AG04449 (cell line): ENCODE results near the gene TREML2.

Experiments used
- CTCF ChIA-PET: fragments of 350-600 bp; formaldehyde crosslinking; extraction: SDS; loops from one replicate; lab custom pipeline; 2021; ENCODE audit warnings: antibody characterized with exemption; lab: Yijun Ruan, JAX
- POLR2A ChIA-PET: fragments of 400-600, 350-600 bp; formaldehyde crosslinking; extraction: SDS; loops from one replicate; lab custom pipeline; 2020; ENCODE audit warnings: antibody characterized with exemption, inconsistent platforms; lab: Yijun Ruan, JAX
- DNase-seq: peaks from one replicate; pipeline ENCODE4 v3.0.0-alpha.2; 2010; ENCODE audit warnings: low read depth, low spot score
- H3K4me3 ChIP-seq: 2 replicates; pipeline ENCODE4 v1.5.1; 2011; ENCODE audit warnings: low read depth, mild to moderate bottlenecking, control low read depth, low read length
- CTCF ChIP-seq: IDR thresholded peaks from one replicate; pipeline ENCODE4 v1.5.1; 2011; ENCODE audit warnings: mild to moderate bottlenecking, moderate library complexity, low read length, control low read depth, inconsistent platforms; ENCODE audit not compliant: insufficient read depth; ENCODE audit errors: missing control alignments

The TREML2 gene

DNA sequence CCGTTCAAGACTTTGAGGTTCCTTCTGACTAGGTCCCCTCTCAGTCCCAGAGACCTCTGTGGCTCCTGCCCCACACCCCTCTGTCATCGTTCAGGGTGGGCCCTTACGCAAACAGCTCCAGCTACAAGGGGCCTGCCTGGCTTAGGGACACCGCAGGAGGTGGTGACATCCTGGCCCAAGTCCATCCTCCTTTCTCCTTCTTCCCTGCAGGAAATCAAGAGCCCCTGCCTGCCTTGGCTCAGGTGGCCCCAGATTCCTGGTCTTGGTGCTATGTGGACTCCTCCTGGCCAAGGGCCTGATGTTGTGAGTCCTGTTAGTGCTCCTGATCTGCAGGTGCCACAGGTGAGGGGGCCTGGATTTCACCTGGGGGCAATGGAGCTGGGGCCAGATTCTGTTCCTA, 35.3 kb upstream of the TREML2 start:
- DNase-seq: no peak
- no peak overlapping the region for H3K4me3 ChIP-seq
- no peak for TF ChIP-seq CTCF
- ChIA-PET POLR2A (no interaction called here), CTCF (no interaction called here)

DNA sequence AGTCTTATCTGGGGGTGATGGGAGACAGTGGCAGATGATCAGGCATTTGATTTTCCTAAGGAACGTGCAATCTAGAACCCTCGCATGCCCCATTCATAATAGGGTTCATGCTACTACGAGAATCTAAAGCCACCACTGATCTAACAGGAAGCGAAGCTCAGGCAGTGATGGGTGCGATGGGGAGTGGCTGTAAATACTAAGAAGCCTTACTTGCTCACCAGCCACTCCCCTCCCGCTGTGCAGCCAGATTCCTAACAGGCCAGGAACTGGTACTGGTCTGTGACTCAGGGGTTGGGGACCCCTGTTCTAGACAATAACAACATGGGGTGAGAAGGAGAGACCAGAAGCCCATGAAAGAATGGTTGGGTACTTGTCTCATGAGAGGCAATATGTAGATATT, 31.7 kb upstream of the TREML2 start:
- POLR2A ChIA-PET: no interaction called here
- DNase-seq: no peak
- TF ChIP-seq CTCF: no peak
- H3K4me3 ChIP-seq: no peak overlapping the region
- CTCF ChIA-PET: no interaction called here

DNA sequence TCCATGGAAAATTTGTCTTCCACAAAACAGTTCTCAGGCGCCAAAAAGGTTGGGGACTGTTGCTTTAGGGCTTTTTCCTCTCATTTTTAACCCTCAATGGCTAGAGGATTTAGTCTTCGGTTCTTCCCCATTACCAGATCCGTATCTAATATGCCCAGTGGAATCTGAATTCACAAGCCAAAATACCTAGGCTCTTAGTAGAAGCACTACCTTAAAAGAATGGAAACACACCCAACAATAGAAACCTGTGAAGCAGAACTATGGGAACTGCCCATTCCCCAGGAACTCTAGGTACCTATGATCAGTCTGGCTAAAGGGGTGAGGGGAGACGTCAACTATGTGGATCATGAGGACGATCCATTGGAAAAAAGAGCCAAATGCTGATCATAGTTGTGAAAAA, 30.3 kb upstream of the TREML2 start:
- TF ChIP-seq CTCF: no peak
- no peak overlapping the region for H3K4me3 ChIP-seq
- POLR2A ChIA-PET: no interaction called here
- CTCF ChIA-PET: no interaction called here
- DNase-seq: no peak

GRCh38 chr6:41229721-41230120, 28.8 kb upstream of the TREML2 start:
- DNase-seq: no peak
- no peak for TF ChIP-seq CTCF
- no peak overlapping the region for H3K4me3 ChIP-seq
- ChIA-PET POLR2A (no interaction called here), CTCF (no interaction called here)

DNA sequence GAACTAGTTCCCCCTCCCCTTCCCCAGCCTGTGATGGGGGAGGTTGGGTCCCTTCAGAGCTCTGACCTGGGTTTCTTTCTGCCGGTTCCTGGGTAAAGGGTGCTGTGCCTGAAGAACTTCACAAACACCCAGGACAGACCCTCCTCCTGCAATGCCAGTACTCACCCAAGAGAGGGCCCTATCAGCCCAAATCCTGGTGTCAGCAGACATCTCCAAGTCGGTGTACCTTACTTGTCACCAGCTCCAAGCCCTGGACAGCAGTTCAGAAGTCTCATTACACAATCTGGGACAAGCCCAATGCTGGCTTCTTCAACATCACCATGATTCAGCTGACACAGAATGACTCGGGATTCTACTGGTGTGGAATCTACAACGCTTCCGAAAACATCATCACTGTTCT, 27.7 kb upstream of the TREML2 start:
- DNase-seq: no peak
- no peak for TF ChIP-seq CTCF
- POLR2A ChIA-PET: no interaction called here
- no peak overlapping the region for H3K4me3 ChIP-seq
- CTCF ChIA-PET: no interaction called here

DNA sequence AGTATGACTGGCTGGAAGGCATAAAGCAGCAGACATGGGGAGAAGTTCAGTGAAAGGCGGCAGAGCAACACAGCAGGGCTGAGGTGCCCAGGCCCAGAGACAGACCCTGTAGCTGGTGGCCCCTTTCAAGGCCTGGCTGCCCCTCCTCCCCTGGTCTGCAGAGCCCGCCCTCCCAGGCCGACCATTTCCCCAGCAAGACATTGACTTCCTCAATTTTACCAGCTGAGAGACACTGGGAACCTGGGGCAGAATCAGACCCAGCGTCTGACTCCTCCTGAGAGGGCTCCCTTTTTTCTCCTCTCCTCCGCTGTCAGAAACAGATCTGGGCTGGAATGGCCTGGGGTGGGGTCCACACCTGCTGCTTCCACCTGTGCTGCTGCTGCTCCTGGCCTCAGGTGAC, 27.1 kb upstream of the TREML2 start, which contains the start of gene TREML4:
Gene TREML4, plus strand, starts transcription at position 254 of the 400 bp plus-strand sequence. Its CDS starts 79 bp downstream, at position 333.
- POLR2A ChIA-PET: no interaction called here
- no peak for DNase-seq
- CTCF ChIA-PET: no interaction called here
- no peak for TF ChIP-seq CTCF
- no peak within 1 kb of the TSS for H3K4me3 ChIP-seq
